ENCODE results near the gene ARL17A. TPM values are rescaled to one million over a fixed set of nuclear protein-coding genes. Genes with fewer than 3 reads are reported as not detected.
A peak's percentile ranks its signal among the peaks of the same experiment; 100 is the strongest.
"Not testable (repeated sequence)": the region's sequence is repeated elsewhere in the genome, so short reads cannot be mapped to it uniquely, and the experiment has no call there.

The ARL17A gene
- total RNA-seq, 4 donors from 2014 or later, result 8.0 to 15.4 (median 10.4) TPM

GRCh38 chr17:46598344-46598931 lies 18.9 kb upstream of the ARL17A start:
- DNase-seq; in situ Hi-C loops (cut with MboI; ENCODE audit: low sequenced_read_pairs in 4 of 4); H3K27ac ChIP-seq; H3K9me3 ChIP-seq; intact Hi-C loops (cut with DNase I; ENCODE audit: low total_unique reads); H3K27me3 ChIP-seq; ATAC-seq; H3K4me3 ChIP-seq; H3K36me3 ChIP-seq; H3K4me1 ChIP-seq: not testable (repeated sequence)

- H3K4me3 ChIP-seq; H3K27ac ChIP-seq; H3K4me1 ChIP-seq; H3K9me3 ChIP-seq; DNase-seq; in situ Hi-C loops (cut with MboI; ENCODE audit: low sequenced_read_pairs in 4 of 4); intact Hi-C loops (cut with DNase I; ENCODE audit: low total_unique reads); H3K27me3 ChIP-seq; H3K36me3 ChIP-seq: not testable (repeated sequence)
- peak; percentile 84 to 87 for ATAC-seq
Observed at GRCh38 chr17:46591332-46591731, 11.8 kb upstream of the ARL17A start.

GRCh38 chr17:46590157-46591146 lies 11.0 kb upstream of the ARL17A start, which contains the start of gene NSF:
TSS of gene NSF (plus strand) at chr17:46590669. CDS start at chr17:46590776, 107 bp downstream.
- H3K36me3 ChIP-seq; H3K27me3 ChIP-seq; H3K27ac ChIP-seq; intact Hi-C loops (cut with DNase I; ENCODE audit: low total_unique reads); DNase-seq; in situ Hi-C loops (cut with MboI; ENCODE audit: low sequenced_read_pairs in 4 of 4); H3K4me1 ChIP-seq; H3K9me3 ChIP-seq; H3K4me3 ChIP-seq: not testable (repeated sequence)
- peak; percentile 83 to 88 for ATAC-seq

GRCh38 chr17:46585444-46585843 lies 6.0 kb upstream of the ARL17A start:
- ATAC-seq; H3K36me3 ChIP-seq; H3K4me1 ChIP-seq; intact Hi-C loops (cut with DNase I; ENCODE audit: low total_unique reads); H3K9me3 ChIP-seq; DNase-seq; in situ Hi-C loops (cut with MboI; ENCODE audit: low sequenced_read_pairs in 4 of 4); H3K27ac ChIP-seq; H3K27me3 ChIP-seq; H3K4me3 ChIP-seq: not testable (repeated sequence)

GRCh38 chr17:46580082-46580481 lies 591 bp upstream of the ARL17A start:
- ATAC-seq; intact Hi-C loops (cut with DNase I; ENCODE audit: low total_unique reads); H3K27me3 ChIP-seq; DNase-seq; H3K4me1 ChIP-seq; H3K36me3 ChIP-seq; H3K9me3 ChIP-seq; in situ Hi-C loops (cut with MboI; ENCODE audit: low sequenced_read_pairs in 4 of 4): not testable (repeated sequence)
- H3K4me3 ChIP-seq, result peak overlapping the region in 3 of 4 donors; percentile 25 to 41 (median 36)
- peak overlapping the region; percentile 67 to 77 (median 75) for H3K27ac ChIP-seq

- H3K4me3 ChIP-seq; ATAC-seq; H3K27ac ChIP-seq; H3K4me1 ChIP-seq; H3K27me3 ChIP-seq; intact Hi-C loops (cut with DNase I; ENCODE audit: low total_unique reads); DNase-seq; H3K9me3 ChIP-seq; H3K36me3 ChIP-seq; in situ Hi-C loops (cut with MboI; ENCODE audit: low sequenced_read_pairs in 4 of 4): not testable (repeated sequence)
Observed at GRCh38 chr17:46571796-46572195, 7.7 kb downstream of the ARL17A start.

GRCh38 chr17:46566980-46567379 lies 12.5 kb downstream of the ARL17A start:
- in situ Hi-C loops (cut with MboI; ENCODE audit: low sequenced_read_pairs in 4 of 4); ATAC-seq; H3K4me1 ChIP-seq; H3K27ac ChIP-seq; intact Hi-C loops (cut with DNase I; ENCODE audit: low total_unique reads); H3K27me3 ChIP-seq; H3K36me3 ChIP-seq; H3K9me3 ChIP-seq; DNase-seq; H3K4me3 ChIP-seq: not testable (repeated sequence)

- H3K9me3 ChIP-seq; H3K27me3 ChIP-seq; H3K4me3 ChIP-seq; H3K4me1 ChIP-seq; H3K27ac ChIP-seq; H3K36me3 ChIP-seq; DNase-seq; intact Hi-C loops (cut with DNase I; ENCODE audit: low total_unique reads); in situ Hi-C loops (cut with MboI; ENCODE audit: low sequenced_read_pairs in 4 of 4): not testable (repeated sequence)
- peak; percentile 95 to 98 for ATAC-seq
Observed at GRCh38 chr17:46566284-46566683, 13.2 kb downstream of the ARL17A start.

- in situ Hi-C loops (cut with MboI; ENCODE audit: low sequenced_read_pairs in 4 of 4); DNase-seq; H3K9me3 ChIP-seq; H3K27me3 ChIP-seq; H3K27ac ChIP-seq; intact Hi-C loops (cut with DNase I; ENCODE audit: low total_unique reads); H3K36me3 ChIP-seq; H3K4me3 ChIP-seq; H3K4me1 ChIP-seq: not testable (repeated sequence)
- peak; percentile 90 to 93 for ATAC-seq
Observed at GRCh38 chr17:46560048-46560447, 19.4 kb downstream of the ARL17A start.

- ATAC-seq; intact Hi-C loops (cut with DNase I; ENCODE audit: low total_unique reads); H3K4me3 ChIP-seq; H3K9me3 ChIP-seq; H3K27me3 ChIP-seq; H3K36me3 ChIP-seq; H3K27ac ChIP-seq; H3K4me1 ChIP-seq; DNase-seq; in situ Hi-C loops (cut with MboI; ENCODE audit: low sequenced_read_pairs in 4 of 4): not testable (repeated sequence)
Observed at GRCh38 chr17:46559155-46559554, 20.3 kb downstream of the ARL17A start.

- intact Hi-C loops (cut with DNase I; ENCODE audit: low total_unique reads); H3K4me3 ChIP-seq; in situ Hi-C loops (cut with MboI; ENCODE audit: low sequenced_read_pairs in 4 of 4); ATAC-seq; H3K27me3 ChIP-seq; H3K27ac ChIP-seq; H3K4me1 ChIP-seq; H3K9me3 ChIP-seq; DNase-seq; H3K36me3 ChIP-seq: not testable (repeated sequence)
Observed at GRCh38 chr17:46548607-46549006, 30.9 kb downstream of the ARL17A start.

- H3K4me3 ChIP-seq; intact Hi-C loops (cut with DNase I; ENCODE audit: low total_unique reads); in situ Hi-C loops (cut with MboI; ENCODE audit: low sequenced_read_pairs in 4 of 4); H3K4me1 ChIP-seq; H3K27ac ChIP-seq; H3K27me3 ChIP-seq; H3K36me3 ChIP-seq; ATAC-seq; H3K9me3 ChIP-seq: not testable (repeated sequence)
- peak in 1 of 2 donors; percentile 14 for DNase-seq
Observed at GRCh38 chr17:46534716-46535115, 44.8 kb downstream of the ARL17A start.

All from gastrocnemius medialis (tissue), 4 donors.